Spleen (tissue), 7 donors: ENCODE results near the gene CPLX3.

Source experiments
- POLR2AphosphoS5 ChIP-seq, 3 donors: sonication (generic); formaldehyde crosslinking; IDR thresholded peaks; one replicate each; pipeline ENCODE4 v1.5.1; 2017; ENCODE audit warnings: antibody characterized with exemption in 3 of 3
- TF ChIP-seq, protein P1 (sequence below), 11 experiments: fragments of 200-600 bp in 7 of 11; fragments of 450-650 bp in 4 of 11; sonication (generic) in 4 of 11; IDR thresholded peaks in 8 of 11; conservative IDR thresholded peaks in 3 of 11; 1 replicate in 7 of 11; 2 replicates in 4 of 11; pipeline versions ENCODE4 v1.4.0 to v1.8.0; 2016 to 2021; ENCODE audit warnings: antibody characterized with exemption in 11 of 11, inconsistent platforms in 4 of 11, mild to moderate bottlenecking in 1 of 11
- donor health status: DM: no; HTN: no; CAD: no; lungs with moderate emphysema.
- donor health status: DM: no; HTN: no; CAD: no.
- donor health status: DM: no; HTN: no; CAD: no.

DNA sequence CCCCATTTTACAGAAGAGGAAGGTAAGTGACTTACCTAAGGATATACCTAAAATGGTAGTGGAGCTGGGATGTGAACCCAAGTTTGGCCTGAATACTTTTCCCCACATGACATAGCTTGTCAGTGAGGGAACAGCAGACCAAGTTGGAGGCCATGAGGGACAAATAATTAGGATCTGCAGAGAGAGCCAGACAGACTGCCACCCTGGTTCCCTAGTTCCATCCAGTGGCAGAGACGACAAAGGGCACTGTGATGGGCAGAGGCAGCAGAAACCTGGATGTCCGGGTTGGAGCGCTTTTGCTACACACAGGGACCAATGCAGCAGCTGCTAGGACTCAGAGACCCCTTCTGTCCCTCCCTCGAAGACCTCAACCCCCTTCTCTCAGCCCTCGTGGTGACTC lies 1.2 kb downstream of the CPLX3 start:
- TF ChIP-seq POLR2AphosphoS5 (IDR thresholded peaks at IDR 0.05) = no peak
- TF ChIP-seq, protein P1, sequence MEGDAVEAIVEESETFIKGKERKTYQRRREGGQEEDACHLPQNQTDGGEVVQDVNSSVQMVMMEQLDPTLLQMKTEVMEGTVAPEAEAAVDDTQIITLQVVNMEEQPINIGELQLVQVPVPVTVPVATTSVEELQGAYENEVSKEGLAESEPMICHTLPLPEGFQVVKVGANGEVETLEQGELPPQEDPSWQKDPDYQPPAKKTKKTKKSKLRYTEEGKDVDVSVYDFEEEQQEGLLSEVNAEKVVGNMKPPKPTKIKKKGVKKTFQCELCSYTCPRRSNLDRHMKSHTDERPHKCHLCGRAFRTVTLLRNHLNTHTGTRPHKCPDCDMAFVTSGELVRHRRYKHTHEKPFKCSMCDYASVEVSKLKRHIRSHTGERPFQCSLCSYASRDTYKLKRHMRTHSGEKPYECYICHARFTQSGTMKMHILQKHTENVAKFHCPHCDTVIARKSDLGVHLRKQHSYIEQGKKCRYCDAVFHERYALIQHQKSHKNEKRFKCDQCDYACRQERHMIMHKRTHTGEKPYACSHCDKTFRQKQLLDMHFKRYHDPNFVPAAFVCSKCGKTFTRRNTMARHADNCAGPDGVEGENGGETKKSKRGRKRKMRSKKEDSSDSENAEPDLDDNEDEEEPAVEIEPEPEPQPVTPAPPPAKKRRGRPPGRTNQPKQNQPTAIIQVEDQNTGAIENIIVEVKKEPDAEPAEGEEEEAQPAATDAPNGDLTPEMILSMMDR (IDR thresholded peaks at IDR 0.05 in 8 of 11, conservative IDR thresholded peaks at IDR 0.05 in 3 of 11) = no peak
